HepG2 (cell line): ENCODE results near the gene ARHGEF40. TPM values are rescaled to one million over a fixed set of nuclear protein-coding genes. Genes with fewer than 3 reads are reported as not detected.

ENCODE experiments used
- CHCHD3 ChIP-seq: sonication (generic); formaldehyde crosslinking; IDR thresholded peaks from 2 replicates; pipeline ENCODE4 v1.8.0; 2022; ENCODE audit warnings: mild to moderate bottlenecking, missing genetic modification reagents, moderate library complexity
- ELF1 ChIP-seq: sonication (generic); formaldehyde crosslinking; IDR thresholded peaks from 2 replicates; pipeline ENCODE4 v1.4.0; 2020; ENCODE audit warnings: missing genetic modification reagents
- GFI1 ChIP-seq: sonication (generic); formaldehyde crosslinking; IDR thresholded peaks from 2 replicates; pipeline ENCODE4 v1.5.0; 2020; ENCODE audit warnings: missing genetic modification reagents, mild to moderate bottlenecking, borderline replicate concordance
- GPN1 ChIP-seq: sonication (generic); formaldehyde crosslinking; IDR thresholded peaks from 2 replicates; pipeline ENCODE4 v1.5.1; 2020; ENCODE audit warnings: missing genetic modification reagents, borderline replicate concordance
- HNF4G ChIP-seq, 2 experiments: sonication (generic) in 1 of 2; formaldehyde crosslinking in 1 of 2; IDR thresholded peaks; 2 replicates each; pipeline versions ENCODE4 v1.4.0 to v1.6.1; 2011 to 2020; ENCODE audit warnings: borderline replicate concordance in 2 of 2, low read depth in 2 of 2, mild to moderate bottlenecking in 2 of 2, low read length in 1 of 2, missing genetic modification reagents in 1 of 2, moderate library complexity in 1 of 2
- NCOA1 ChIP-seq: sonication (generic); formaldehyde crosslinking; IDR thresholded peaks from 2 replicates; pipeline ENCODE4 v1.9.0; 2021; ENCODE audit warnings: missing genetic modification reagents
- NPAS2 ChIP-seq: sonication (generic); formaldehyde crosslinking; IDR thresholded peaks from 2 replicates; pipeline ENCODE4 v1.8.0; 2022; ENCODE audit warnings: mild to moderate bottlenecking, missing genetic modification reagents, borderline replicate concordance
- PAF1 ChIP-seq: IDR thresholded peaks from 2 replicates; pipeline ENCODE4 v1.6.1; 2016; ENCODE audit warnings: missing genetic modification reagents, missing compliant biosample characterization
- PRMT3 ChIP-seq: sonication (generic); formaldehyde crosslinking; IDR thresholded peaks from 2 replicates; pipeline ENCODE4 v1.8.1; 2022; ENCODE audit warnings: low read depth, mild to moderate bottlenecking, moderate library complexity, missing genetic modification reagents, borderline replicate concordance
- SAP130 ChIP-seq: IDR thresholded peaks from 2 replicates; pipeline ENCODE4 v1.6.1; 2016; ENCODE audit warnings: low read depth
- SMC3 ChIP-seq: IDR thresholded peaks from 2 replicates; pipeline ENCODE4 v1.6.1; 2011; ENCODE audit warnings: low read length, improper control_type of control experiment
- TBL1XR1 ChIP-seq: fragments of 150-350 bp; IDR thresholded peaks from 2 replicates; pipeline ENCODE4 v1.6.1; 2014; ENCODE audit warnings: borderline replicate concordance, low read length; ENCODE audit not compliant: partially characterized antibody
- TGIF2 ChIP-seq: IDR thresholded peaks from 2 replicates; pipeline ENCODE4 v1.6.1; 2016; ENCODE audit warnings: control low read depth, missing compliant biosample characterization
- WIZ ChIP-seq: sonication (generic); formaldehyde crosslinking; IDR thresholded peaks from 2 replicates; pipeline ENCODE4 v1.5.1; 2020; ENCODE audit warnings: mild to moderate bottlenecking, missing genetic modification reagents
- ZKSCAN5 ChIP-seq: sonication (generic); formaldehyde crosslinking; IDR thresholded peaks from 2 replicates; pipeline ENCODE4 v1.5.1; 2020; ENCODE audit warnings: mild to moderate bottlenecking, missing genetic modification reagents
- ZNF235 ChIP-seq: sonication (generic); formaldehyde crosslinking; IDR thresholded peaks from 2 replicates; pipeline ENCODE4 v1.8.1; 2023; ENCODE audit warnings: mild to moderate bottlenecking, missing genetic modification reagents, borderline replicate concordance
- ZNF432 ChIP-seq: sonication (generic); formaldehyde crosslinking; IDR thresholded peaks from 2 replicates; pipeline ENCODE4 v1.5.0; 2020; ENCODE audit warnings: missing genetic modification reagents, mild to moderate bottlenecking, borderline replicate concordance
- ZSCAN9 ChIP-seq: IDR thresholded peaks from 2 replicates; pipeline ENCODE4 v1.6.1; 2016; ENCODE audit warnings: borderline replicate concordance
- polyA plus RNA-seq, 8 experiments: library from polyadenylated mRNA; depleted of rRNA in 3 of 8; stranded (reverse) in 7 of 8; unstranded in 1 of 8; fragments of >200 nt; fragmentation: Illumina TruSeq in 4 of 8; extraction: Trizol in 4 of 8; gene quantifications; 2 replicates each; pipeline versions ENCODE4 v1.2.1 to v1.2.3, GENCODE V29; 2011 to 2016; ENCODE audit warnings: low read depth in 4 of 8, missing spikeins in 1 of 8, mixed read lengths in 1 of 8; ENCODE audit not compliant: insufficient read depth in 1 of 8
- total RNA-seq, 5 experiments: library from RNA; depleted of rRNA; stranded (reverse); fragments of >200 nt; fragmentation: Illumina TruSeq; extraction: Trizol; gene quantifications; 2 replicates each; pipeline ENCODE4 v1.2.3, GENCODE V29; 2016; ENCODE audit warnings: low read depth in 1 of 5
- TF ChIP-seq, protein P1 (sequence below): sonication (generic); formaldehyde crosslinking; IDR thresholded peaks from 2 replicates; pipeline ENCODE4 v1.4.0; 2020; ENCODE audit warnings: mild to moderate bottlenecking, missing genetic modification reagents
- TF ChIP-seq, protein P2 (sequence below): sonication (generic); formaldehyde crosslinking; IDR thresholded peaks from 2 replicates; pipeline ENCODE4 v1.5.0; 2020; ENCODE audit warnings: missing genetic modification reagents
- TF ChIP-seq, protein P3 (sequence below): conservative IDR thresholded peaks from 2 replicates; pipeline ENCODE4 v1.6.1; 2018; ENCODE audit warnings: missing genetic modification reagents
- TF ChIP-seq, protein P4 (sequence below), 2 experiments: fragments of 450-650 bp in 1 of 2; sonication (generic) in 1 of 2; formaldehyde crosslinking; IDR thresholded peaks; 2 replicates each; pipeline versions ENCODE4 v1.5.0 to v1.8.0; 2020 to 2022; ENCODE audit warnings: mild to moderate bottlenecking in 1 of 2, missing genetic modification reagents in 1 of 2
- TF ChIP-seq, protein P5 (sequence below): sonication (generic); formaldehyde crosslinking; IDR thresholded peaks from 2 replicates; pipeline ENCODE4 v1.9.0; 2021; ENCODE audit warnings: missing genetic modification reagents, mild to moderate bottlenecking, borderline replicate concordance

ARHGEF40 gene
- total and polyA plus RNA-seq, 2 of the 13 experiments (the other 11 are each of a cell fraction or from before 2014, with no cell fraction given), result 28.1 to 78.1 TPM

DNA sequence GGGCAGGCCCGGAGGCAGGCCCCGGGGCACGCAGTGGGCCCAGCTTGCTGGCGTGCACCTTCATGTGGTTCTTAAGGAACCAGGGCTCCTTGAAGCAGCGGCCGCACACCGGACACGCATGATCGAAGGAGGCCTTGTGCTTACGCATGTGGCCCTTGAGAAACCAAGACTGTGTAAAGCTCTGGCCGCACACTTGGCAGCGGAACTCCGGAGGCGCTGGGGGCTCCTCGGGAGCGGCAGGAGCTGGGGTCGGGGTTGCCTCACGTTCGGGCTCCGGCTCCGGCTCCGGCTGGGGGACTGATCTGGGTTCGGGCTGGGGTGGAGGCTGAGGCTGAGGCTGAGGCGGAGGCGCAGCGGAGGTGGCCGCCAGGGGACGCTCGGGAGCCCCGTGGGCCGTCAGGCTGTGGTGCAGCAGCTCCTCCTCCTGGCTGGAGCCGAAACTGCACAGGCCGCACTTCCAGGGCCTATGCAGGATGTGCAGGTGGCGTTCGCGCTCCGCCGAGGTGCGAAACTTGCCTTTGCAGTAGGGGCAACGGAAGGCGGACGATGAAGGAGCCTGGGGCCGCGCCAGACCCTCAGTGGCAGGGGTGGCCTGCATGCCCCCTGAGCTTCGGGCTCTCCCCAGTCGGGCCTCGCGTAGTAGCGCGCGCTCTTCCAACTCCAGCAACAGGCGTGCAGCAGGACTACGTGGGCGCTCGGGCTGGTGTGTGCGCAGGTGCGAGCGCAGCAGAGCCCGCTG lies 22.3 kb downstream of the ARHGEF40 start (continued):
- TF ChIP-seq, protein P1, sequence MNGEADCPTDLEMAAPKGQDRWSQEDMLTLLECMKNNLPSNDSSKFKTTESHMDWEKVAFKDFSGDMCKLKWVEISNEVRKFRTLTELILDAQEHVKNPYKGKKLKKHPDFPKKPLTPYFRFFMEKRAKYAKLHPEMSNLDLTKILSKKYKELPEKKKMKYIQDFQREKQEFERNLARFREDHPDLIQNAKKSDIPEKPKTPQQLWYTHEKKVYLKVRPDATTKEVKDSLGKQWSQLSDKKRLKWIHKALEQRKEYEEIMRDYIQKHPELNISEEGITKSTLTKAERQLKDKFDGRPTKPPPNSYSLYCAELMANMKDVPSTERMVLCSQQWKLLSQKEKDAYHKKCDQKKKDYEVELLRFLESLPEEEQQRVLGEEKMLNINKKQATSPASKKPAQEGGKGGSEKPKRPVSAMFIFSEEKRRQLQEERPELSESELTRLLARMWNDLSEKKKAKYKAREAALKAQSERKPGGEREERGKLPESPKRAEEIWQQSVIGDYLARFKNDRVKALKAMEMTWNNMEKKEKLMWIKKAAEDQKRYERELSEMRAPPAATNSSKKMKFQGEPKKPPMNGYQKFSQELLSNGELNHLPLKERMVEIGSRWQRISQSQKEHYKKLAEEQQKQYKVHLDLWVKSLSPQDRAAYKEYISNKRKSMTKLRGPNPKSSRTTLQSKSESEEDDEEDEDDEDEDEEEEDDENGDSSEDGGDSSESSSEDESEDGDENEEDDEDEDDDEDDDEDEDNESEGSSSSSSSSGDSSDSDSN, result peak; percentile 91
- TF ChIP-seq WIZ (CRISPR knock-in tag) (no peak; the same call in none of the 2 replicates), NCOA1 (CRISPR knock-in tag) (peak; percentile 82; the same call in 1 of the 2 replicates), ZSCAN9 (CRISPR knock-in tag) (peak; percentile 91; the same call in 1 of the 2 replicates), ZNF235 (no peak; the same call in 1 of the 2 replicates), SMC3 (peak; percentile 92; the same call in 1 of the 2 replicates), PRMT3 (CRISPR knock-in tag) (no peak), TBL1XR1 (peak; percentile 37), HNF4G (IDR thresholded peaks at IDR 0.05; ENCODE audit: borderline replicate concordance, low read depth, low read length) (no peak), HNF4G (CRISPR knock-in tag; IDR thresholded peaks at IDR 0.05; ENCODE audit: borderline replicate concordance, low read depth) (peak; percentile 86; the same call in 1 of the 2 replicates), GFI1 (CRISPR knock-in tag) (peak; percentile 60; the same call in 1 of the 2 replicates), ZNF432 (CRISPR knock-in tag) (no peak), ELF1 (CRISPR knock-in tag) (peak; percentile 66), NPAS2 (no peak), ZKSCAN5 (CRISPR knock-in tag) (0 out of 2 replicates have a peak, but pooled peaks have one; percentile 26), PAF1 (CRISPR knock-in tag) (peak; percentile 65; the same call in 1 of the 2 replicates), SAP130 (CRISPR knock-in tag) (peak; percentile 74), CHCHD3 (CRISPR knock-in tag) (no peak), TGIF2 (no peak), GPN1 (CRISPR knock-in tag) (no peak; the same call in 1 of the 2 replicates)
- TF ChIP-seq, protein P2, sequence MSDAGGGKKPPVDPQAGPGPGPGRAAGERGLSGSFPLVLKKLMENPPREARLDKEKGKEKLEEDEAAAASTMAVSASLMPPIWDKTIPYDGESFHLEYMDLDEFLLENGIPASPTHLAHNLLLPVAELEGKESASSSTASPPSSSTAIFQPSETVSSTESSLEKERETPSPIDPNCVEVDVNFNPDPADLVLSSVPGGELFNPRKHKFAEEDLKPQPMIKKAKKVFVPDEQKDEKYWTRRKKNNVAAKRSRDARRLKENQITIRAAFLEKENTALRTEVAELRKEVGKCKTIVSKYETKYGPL (CRISPR knock-in tag), result no peak
- TF ChIP-seq, protein P3, sequence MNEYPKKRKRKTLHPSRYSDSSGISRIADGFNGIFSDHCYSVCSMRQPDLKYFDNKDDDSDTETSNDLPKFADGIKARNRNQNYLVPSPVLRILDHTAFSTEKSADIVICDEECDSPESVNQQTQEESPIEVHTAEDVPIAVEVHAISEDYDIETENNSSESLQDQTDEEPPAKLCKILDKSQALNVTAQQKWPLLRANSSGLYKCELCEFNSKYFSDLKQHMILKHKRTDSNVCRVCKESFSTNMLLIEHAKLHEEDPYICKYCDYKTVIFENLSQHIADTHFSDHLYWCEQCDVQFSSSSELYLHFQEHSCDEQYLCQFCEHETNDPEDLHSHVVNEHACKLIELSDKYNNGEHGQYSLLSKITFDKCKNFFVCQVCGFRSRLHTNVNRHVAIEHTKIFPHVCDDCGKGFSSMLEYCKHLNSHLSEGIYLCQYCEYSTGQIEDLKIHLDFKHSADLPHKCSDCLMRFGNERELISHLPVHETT (CRISPR knock-in tag), result peak; percentile 85
- TF ChIP-seq, protein P4, sequence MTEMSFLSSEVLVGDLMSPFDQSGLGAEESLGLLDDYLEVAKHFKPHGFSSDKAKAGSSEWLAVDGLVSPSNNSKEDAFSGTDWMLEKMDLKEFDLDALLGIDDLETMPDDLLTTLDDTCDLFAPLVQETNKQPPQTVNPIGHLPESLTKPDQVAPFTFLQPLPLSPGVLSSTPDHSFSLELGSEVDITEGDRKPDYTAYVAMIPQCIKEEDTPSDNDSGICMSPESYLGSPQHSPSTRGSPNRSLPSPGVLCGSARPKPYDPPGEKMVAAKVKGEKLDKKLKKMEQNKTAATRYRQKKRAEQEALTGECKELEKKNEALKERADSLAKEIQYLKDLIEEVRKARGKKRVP (CRISPR knock-in tag; IDR thresholded peaks at IDR 0.05), result no peak
- TF ChIP-seq, protein P5, sequence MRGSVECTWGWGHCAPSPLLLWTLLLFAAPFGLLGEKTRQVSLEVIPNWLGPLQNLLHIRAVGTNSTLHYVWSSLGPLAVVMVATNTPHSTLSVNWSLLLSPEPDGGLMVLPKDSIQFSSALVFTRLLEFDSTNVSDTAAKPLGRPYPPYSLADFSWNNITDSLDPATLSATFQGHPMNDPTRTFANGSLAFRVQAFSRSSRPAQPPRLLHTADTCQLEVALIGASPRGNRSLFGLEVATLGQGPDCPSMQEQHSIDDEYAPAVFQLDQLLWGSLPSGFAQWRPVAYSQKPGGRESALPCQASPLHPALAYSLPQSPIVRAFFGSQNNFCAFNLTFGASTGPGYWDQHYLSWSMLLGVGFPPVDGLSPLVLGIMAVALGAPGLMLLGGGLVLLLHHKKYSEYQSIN (CRISPR knock-in tag), result no peak
